Liver (tissue), 3 donors: ENCODE measurements around the gene CD226.

Experiments
- CTCF ChIP-seq: fragments of 150-350 bp; IDR thresholded peaks from 2 replicates; pipeline ENCODE4 v1.5.1; 2017; ENCODE audit warnings: improper control_type of control experiment, low read depth, low read length; ENCODE audit not compliant: missing input control
- FOXA1 ChIP-seq: IDR thresholded peaks from 2 replicates; pipeline ENCODE4 v1.6.1; 2016; ENCODE audit warnings: antibody characterized with exemption
- MAX ChIP-seq: IDR thresholded peaks from 2 replicates; pipeline ENCODE4 v1.6.1; 2016; ENCODE audit warnings: antibody characterized with exemption
- RAD21 ChIP-seq, 2 donors: IDR thresholded peaks; 2 replicates each; pipeline ENCODE4 v1.6.1; 2016; ENCODE audit warnings: antibody characterized with exemption in 2 of 2, mild to moderate bottlenecking in 2 of 2
- REST ChIP-seq: IDR thresholded peaks from 2 replicates; pipeline ENCODE4 v1.6.1; 2016; ENCODE audit warnings: antibody characterized with exemption, mild to moderate bottlenecking
- RXRA ChIP-seq, 2 donors: IDR thresholded peaks; 2 replicates each; pipeline ENCODE4 v1.6.1; 2017 to 2018; ENCODE audit warnings: antibody characterized with exemption in 2 of 2, mild to moderate bottlenecking in 1 of 2
- TAF1 ChIP-seq: conservative IDR thresholded peaks from 2 replicates; pipeline ENCODE4 v1.6.1; 2016; ENCODE audit warnings: antibody characterized with exemption, mild to moderate bottlenecking
- YY1 ChIP-seq: IDR thresholded peaks from 2 replicates; pipeline ENCODE4 v1.6.1; 2016; ENCODE audit warnings: antibody characterized with exemption, mild to moderate bottlenecking
- donor health status: healthy.
- donor health status: healthy.

- TF ChIP-seq MAX (no peak), CTCF (no peak), TAF1 (no peak), FOXA1 (no peak), YY1 (no peak), REST (no peak), RXRA (IDR thresholded peaks at IDR 0.05) (no peak), RAD21 (IDR thresholded peaks at IDR 0.05) (no peak)
Observed at GRCh38 chr18:69844656-69845055, 103.0 kb downstream of the CD226 start.
